ENCODE data around the gene C1orf216. TPM values are rescaled to one million over a fixed set of nuclear protein-coding genes. Genes with fewer than 3 reads are reported as not detected.

C1orf216 gene, protein sequence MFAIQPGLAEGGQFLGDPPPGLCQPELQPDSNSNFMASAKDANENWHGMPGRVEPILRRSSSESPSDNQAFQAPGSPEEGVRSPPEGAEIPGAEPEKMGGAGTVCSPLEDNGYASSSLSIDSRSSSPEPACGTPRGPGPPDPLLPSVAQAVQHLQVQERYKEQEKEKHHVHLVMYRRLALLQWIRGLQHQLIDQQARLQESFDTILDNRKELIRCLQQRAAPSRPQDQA
- 10 to 100 TPM; 18.3 to 20.9 TPM for total RNA-seq

DNA sequence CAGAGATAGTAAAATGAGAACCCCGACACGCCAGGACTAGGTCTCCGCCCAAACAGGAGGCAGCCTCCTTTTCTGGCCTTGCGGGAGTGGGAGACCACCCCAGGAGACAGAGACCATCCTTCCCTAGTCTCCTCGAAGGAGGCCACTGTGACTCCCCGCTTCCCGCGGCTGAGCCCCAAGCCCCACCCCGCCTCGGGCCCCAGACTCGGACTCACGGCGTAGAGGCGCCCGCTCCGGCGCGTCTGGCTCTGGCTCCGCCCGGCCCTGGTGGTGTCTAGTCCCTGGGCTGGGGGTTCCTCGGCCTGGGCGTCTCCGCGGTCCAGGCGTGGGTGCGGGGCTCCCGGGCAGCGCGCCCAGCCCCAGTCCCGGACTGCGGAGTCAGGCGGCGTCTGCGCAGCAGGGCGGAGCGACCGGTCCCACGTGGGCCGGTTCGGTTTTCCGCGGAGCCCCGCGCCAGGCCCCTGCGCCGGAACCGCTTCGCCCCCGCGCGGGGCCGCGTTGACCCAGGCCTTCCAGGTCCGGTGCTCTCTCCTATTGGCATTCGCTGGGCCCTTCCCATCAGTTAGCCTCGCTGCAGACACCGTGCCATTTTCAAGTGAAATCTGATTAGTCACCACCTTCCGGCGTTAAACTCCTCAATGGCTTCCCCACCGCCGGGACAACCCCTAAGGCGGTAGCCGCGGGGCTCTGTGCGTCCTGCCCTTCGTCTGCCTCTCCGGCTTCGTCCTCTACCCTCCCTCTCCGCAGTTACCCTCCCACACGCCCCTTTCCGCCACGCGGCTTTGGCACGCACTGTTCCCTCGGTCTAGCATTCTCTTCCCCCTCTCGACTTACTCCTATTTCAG is at the start of gene C1orf216:
TSS of gene C1orf216 (minus strand) at position 393 of the 845 bp plus-strand sequence. CDS start 2,563 bp downstream, outside the sequence.
- Mint-ChIP-seq H3K9me3 (ENCODE audit: low read depth) (no peaks in the 10 kb centered on the region), H3K36me3 (peaks cover 8% of the 10 kb centered on the region), H3K4me3 (peak within 1 kb of the TSS; percentile 86), H3K27ac (peak within 1 kb of the TSS; percentile 92), H3K4me1 (peaks cover 36% of the 10 kb centered on the region), H3K27me3 (no peaks in the 10 kb centered on the region)
- DNase-seq (peak; percentile 84), ATAC-seq (peak; percentile 85)
- CTCF ChIA-PET = interaction anchor here (0.7 to 9.1 kb wide), 4 partner anchors 50 to 268 kb away, joined by 4 to 144 read pairs (median 14); partner anchors contain the start of gene CLSPN

DNA sequence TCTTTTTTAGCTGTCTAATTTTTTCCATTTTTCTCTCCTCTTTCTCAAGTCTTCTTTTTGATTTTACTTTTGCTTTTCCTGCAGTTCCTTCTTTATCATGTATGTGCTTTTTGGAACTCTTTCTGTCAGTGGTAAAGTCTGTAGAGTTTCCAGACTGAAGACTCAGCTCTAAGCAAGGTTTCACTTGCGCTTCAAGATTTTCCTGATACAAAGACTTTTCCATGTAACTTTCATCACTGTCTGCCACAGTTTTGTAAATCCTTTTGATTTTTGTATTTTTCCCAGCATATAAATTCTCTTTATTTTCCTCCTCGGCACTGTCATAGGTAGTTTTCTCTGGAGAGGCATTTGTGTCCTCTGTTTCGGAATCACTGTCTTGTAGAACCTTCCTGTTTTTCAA is 45.6 kb upstream of the C1orf216 start:
- Mint-ChIP-seq H3K4me1 (peaks cover 42% of the 10 kb centered on the region), H3K4me3 (no peak overlapping the region), H3K36me3 (peaks cover 55% of the 10 kb centered on the region), H3K9me3 (ENCODE audit: low read depth) (no peaks in the 10 kb centered on the region), H3K27ac (no peak overlapping the region), H3K27me3 (no peaks in the 10 kb centered on the region)
- ATAC-seq (no peak), DNase-seq (no peak)
- CTCF ChIA-PET = no interaction called here

DNA sequence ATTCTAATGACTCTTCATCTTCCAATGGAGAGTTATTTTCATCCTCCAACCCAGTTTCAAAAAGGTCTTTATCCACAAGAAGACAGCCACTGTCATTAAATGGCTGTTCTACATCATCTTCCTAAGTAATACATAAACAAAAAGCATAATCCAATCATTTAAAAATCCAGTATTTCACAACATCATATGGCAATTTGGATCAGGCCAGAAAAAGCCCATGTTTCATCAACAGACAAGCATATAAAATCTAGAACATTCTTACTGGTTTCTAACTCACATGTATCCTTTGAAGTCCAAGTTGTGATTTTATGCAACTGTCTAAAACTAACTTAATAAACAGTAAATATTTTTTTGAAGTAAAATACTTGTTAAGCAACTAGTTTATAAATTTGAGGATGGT is 44.5 kb upstream of the C1orf216 start:
- Mint-ChIP-seq H3K36me3 (peaks cover 61% of the 10 kb centered on the region), H3K27ac (no peak overlapping the region), H3K4me3 (no peak overlapping the region), H3K4me1 (peaks cover 36% of the 10 kb centered on the region), H3K27me3 (no peaks in the 10 kb centered on the region), H3K9me3 (ENCODE audit: low read depth) (no peaks in the 10 kb centered on the region)
- no peak for ATAC-seq
- no peak for DNase-seq
- CTCF ChIA-PET = interaction anchor here (1.4 to 1.8 kb wide), 3 partner anchors 9 to 194 kb away, joined by 3 to 7 read pairs (median 5); no protein-coding TSS in a partner anchor

DNA sequence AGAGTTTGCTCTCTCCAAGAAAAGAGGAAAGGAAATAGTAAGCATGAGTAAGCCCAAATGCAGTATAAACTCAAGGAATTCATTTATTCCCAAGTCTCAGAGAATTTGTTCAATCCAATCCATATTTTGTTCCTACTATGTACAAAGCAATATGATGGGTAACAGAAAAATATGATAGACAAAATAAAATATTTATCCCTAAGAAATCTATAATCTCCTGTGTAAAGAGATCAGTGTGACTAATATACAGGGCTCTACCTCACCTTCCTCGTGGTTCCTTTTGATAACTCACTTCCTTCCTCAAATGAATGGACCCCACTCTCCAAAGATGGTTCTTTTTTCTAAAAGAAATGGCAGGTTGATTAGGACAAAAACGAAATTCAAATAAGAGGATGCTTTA is 43.5 kb upstream of the C1orf216 start:
- no peaks in the 10 kb centered on the region for H3K27me3 Mint-ChIP-seq
- ATAC-seq (no peak), DNase-seq (no peak)
- H3K27ac Mint-ChIP-seq = no peak overlapping the region
- CTCF ChIA-PET = interaction anchor here (1.6 to 1.8 kb wide), 2 partner anchors 10 to 13 kb away, joined by 5 to 7 read pairs; no protein-coding TSS in a partner anchor
- no peaks in the 10 kb centered on the region for H3K9me3 Mint-ChIP-seq (ENCODE audit: low read depth)
- H3K36me3 Mint-ChIP-seq = peaks cover 60% of the 10 kb centered on the region
- H3K4me3 Mint-ChIP-seq = no peak overlapping the region
- H3K4me1 Mint-ChIP-seq = peaks cover 33% of the 10 kb centered on the region

DNA sequence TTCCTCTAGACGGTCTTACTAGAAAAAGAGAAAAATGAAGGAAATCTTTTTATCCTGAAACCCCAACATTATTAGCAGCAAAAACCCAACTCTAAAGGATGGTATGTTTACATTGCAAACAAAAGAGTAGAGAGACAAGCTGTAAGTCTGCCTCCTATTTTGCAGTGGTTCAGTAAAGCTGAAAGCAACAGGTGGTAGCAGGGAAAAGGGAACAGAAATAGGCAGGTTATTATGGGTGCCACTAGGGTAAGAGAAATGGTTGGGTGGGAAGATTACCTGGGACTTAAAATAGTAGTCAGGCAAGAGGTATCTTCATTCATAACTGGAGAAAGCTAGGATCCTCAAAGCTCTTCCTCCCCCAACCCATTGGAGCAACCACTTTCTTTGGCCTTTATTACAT is 37.4 kb upstream of the C1orf216 start:
- Mint-ChIP-seq H3K9me3 (ENCODE audit: low read depth) (no peaks in the 10 kb centered on the region), H3K4me3 (no peak overlapping the region), H3K36me3 (peaks cover 48% of the 10 kb centered on the region), H3K27me3 (no peaks in the 10 kb centered on the region), H3K27ac (no peak overlapping the region), H3K4me1 (peaks cover 24% of the 10 kb centered on the region)
- DNase-seq (no peak), ATAC-seq (no peak)
- CTCF ChIA-PET = interaction anchor here (0.7 to 2.7 kb wide), 3 partner anchors 13 to 29 kb away, joined by 3 to 12 read pairs (median 5); partner anchors contain the start of gene CLSPN

DNA sequence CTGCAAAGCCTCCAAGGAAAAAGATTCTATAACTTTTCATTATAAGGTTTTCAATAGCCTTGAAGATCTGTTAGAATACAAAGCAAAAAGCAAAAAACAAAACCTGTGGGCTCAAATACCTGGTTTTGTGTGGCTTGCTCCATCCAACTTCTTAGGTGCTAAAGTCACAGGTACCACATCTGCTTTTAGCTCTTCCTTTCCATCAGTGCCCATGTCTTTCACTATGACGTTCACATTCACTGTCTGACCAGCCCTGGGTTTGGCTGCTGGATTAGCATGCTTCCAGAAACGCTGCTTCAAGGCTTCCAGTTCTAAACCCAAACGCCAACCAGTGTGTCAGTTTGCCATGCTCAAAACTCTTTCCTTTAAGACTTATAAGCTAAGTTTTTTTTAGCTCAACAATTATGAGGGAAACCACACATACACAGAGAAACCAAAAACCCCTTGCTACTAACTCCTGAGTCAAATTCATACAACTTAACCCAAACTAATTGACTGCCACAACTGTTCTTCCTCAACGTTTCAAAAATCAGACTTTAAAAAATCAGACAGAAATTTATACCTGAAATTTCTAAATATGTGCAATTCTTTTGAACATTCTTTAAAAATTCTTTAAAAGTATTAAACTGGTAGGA is 35.1 kb upstream of the C1orf216 start:
- Mint-ChIP-seq H3K9me3 (ENCODE audit: low read depth) (no peaks in the 10 kb centered on the region), H3K4me3 (no peak overlapping the region), H3K36me3 (peaks cover 42% of the 10 kb centered on the region), H3K4me1 (peaks cover 22% of the 10 kb centered on the region), H3K27me3 (no peaks in the 10 kb centered on the region), H3K27ac (peak overlapping the region; percentile 66)
- DNase-seq (no peak), ATAC-seq (peak; percentile 39)
- CTCF ChIA-PET = interaction anchor here (0.8 to 2.3 kb wide), 4 partner anchors 16 to 185 kb away, joined by 3 to 11 read pairs (median 6); partner anchors contain the start of gene CLSPN

DNA sequence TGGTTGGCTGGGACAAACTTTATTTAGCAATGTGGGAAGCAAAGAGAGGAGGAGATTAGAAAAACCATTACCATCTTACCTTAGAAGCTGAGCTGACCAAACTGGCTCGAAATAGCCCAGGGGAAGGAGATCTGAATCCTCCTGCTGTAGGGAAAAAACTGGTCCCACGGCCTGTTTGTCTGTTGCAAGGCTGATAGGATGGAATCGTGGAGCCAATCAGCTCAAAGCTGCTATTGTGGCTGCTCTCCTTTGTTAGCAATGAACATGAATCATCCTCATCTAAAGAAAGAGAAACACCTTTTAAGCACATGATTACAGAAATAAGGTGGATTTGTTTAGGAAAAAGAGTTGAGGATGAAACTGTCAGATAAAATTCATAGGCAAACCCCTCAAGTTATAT is 29.6 kb upstream of the C1orf216 start:
- DNase-seq (no peak), ATAC-seq (no peak)
- Mint-ChIP-seq H3K4me3 (no peak overlapping the region), H3K27ac (no peak overlapping the region), H3K27me3 (no peaks in the 10 kb centered on the region), H3K36me3 (peaks cover 56% of the 10 kb centered on the region), H3K4me1 (peaks cover 2% of the 10 kb centered on the region), H3K9me3 (ENCODE audit: low read depth) (no peaks in the 10 kb centered on the region)
- CTCF ChIA-PET = interaction anchor here (1.1 to 2.7 kb wide), 3 partner anchors 20 to 179 kb away, joined by 4 to 18 read pairs (median 4); no protein-coding TSS in a partner anchor

DNA sequence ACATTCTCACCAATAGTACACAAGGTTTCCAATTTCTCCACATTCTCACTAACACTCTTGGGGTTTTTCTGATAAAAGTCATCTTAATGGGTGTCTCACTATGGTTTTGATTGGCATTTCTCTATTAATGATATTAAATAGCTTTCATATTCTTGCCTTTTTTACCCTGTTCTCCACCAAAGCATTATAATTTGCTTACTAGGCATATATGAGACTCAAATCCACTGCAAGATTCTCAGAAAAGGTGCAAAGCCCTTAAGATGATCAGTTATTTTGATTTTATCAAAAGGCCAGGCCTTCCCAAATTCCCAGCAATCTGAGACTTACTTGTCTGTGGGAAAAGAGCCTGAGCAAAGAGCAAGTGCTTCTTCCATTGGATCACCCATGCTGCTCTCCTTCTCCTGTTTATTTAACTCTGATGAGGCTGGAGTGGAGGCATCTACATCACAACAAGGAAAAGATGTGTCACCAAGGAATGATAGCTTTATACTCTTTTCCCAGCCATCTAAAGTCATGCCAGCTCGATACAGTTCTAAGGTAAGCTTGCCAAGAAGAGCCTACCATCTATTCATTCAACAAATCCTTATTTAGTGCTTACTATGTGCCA is 26.5 kb upstream of the C1orf216 start:
- Mint-ChIP-seq H3K4me1 (no peaks in the 10 kb centered on the region), H3K27me3 (no peaks in the 10 kb centered on the region), H3K27ac (no peak overlapping the region), H3K9me3 (ENCODE audit: low read depth) (no peaks in the 10 kb centered on the region), H3K36me3 (peaks cover 57% of the 10 kb centered on the region), H3K4me3 (no peak overlapping the region)
- DNase-seq (no peak), ATAC-seq (no peak)
- CTCF ChIA-PET = interaction anchor here (1.2 to 2.1 kb wide), 3 partner anchors 25 to 180 kb away, joined by 3 to 7 read pairs (median 4); partner anchors contain the start of gene CLSPN

DNA sequence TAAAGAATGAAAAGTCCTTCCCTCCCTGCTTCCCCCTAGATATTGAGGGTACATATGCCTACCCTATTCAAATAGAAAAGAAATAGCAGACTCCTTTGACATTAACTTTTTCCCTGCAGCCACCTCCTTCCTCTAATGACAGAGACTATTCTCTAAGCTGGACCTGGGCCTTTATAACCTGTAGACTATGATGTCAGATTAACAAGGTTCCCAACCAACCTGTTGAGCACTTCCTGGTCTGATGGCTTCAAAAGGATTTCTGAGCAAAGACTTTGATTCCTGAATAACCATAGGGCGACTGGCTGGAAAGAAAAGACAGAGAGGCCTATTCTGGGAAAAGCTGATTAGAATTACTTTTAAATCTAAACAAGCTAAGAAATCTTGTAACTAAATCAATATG is 18.4 kb upstream of the C1orf216 start:
- H3K9me3 Mint-ChIP-seq (ENCODE audit: low read depth) = no peaks in the 10 kb centered on the region
- no peak for DNase-seq
- no peaks in the 10 kb centered on the region for H3K27me3 Mint-ChIP-seq
- ATAC-seq = no peak
- peaks cover 60% of the 10 kb centered on the region for H3K36me3 Mint-ChIP-seq
- peaks cover 2% of the 10 kb centered on the region for H3K4me1 Mint-ChIP-seq
- peak overlapping the region; percentile 6 for H3K27ac Mint-ChIP-seq
- H3K4me3 Mint-ChIP-seq = no peak overlapping the region
- CTCF ChIA-PET = interaction anchor here (1.9 to 3.2 kb wide), 3 partner anchors 11 to 173 kb away, joined by 8 to 30 read pairs (median 8); no protein-coding TSS in a partner anchor

DNA sequence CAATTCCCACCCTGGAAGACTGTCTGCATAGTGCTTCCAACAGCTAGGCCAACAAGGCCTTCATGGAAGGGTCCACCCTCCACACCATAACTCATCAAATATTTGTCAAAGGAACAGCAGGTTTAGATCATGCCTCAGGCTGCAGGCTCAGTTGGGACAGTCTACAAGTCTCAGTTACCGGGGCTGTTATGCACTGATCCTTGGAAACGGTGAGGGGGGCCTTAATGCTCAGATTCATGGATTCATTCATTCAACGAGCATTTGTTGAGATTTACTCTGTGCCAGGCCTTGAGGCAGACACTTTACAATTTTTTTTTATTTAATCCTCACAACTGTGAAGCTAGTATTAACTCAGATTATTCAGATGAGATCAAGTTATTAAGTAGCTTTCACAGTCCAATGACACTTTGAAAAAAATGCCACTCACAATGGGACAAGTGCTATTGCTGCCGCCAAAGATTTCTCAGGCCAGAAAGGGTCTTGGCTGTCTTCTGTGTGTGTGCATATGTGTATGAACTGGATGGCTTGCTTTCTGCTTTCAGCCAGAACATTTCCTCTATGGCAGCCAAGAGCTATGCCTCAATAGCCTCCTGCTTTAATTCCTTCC is 8.9 kb upstream of the C1orf216 start:
- H3K27me3 Mint-ChIP-seq = no peaks in the 10 kb centered on the region
- peaks cover 20% of the 10 kb centered on the region for H3K36me3 Mint-ChIP-seq
- CTCF ChIA-PET = interaction anchor here (0.6 to 7.1 kb wide), 31 partner anchors 9 to 696 kb away, joined by 3 to 55 read pairs (median 4); partner anchors contain the start of genes CLSPN and TFAP2E
- H3K4me3 Mint-ChIP-seq = no peak overlapping the region
- H3K27ac Mint-ChIP-seq = no peak overlapping the region
- DNase-seq (no peak), ATAC-seq (no peak)
- no peaks in the 10 kb centered on the region for H3K9me3 Mint-ChIP-seq (ENCODE audit: low read depth)
- no peaks in the 10 kb centered on the region for H3K4me1 Mint-ChIP-seq

DNA sequence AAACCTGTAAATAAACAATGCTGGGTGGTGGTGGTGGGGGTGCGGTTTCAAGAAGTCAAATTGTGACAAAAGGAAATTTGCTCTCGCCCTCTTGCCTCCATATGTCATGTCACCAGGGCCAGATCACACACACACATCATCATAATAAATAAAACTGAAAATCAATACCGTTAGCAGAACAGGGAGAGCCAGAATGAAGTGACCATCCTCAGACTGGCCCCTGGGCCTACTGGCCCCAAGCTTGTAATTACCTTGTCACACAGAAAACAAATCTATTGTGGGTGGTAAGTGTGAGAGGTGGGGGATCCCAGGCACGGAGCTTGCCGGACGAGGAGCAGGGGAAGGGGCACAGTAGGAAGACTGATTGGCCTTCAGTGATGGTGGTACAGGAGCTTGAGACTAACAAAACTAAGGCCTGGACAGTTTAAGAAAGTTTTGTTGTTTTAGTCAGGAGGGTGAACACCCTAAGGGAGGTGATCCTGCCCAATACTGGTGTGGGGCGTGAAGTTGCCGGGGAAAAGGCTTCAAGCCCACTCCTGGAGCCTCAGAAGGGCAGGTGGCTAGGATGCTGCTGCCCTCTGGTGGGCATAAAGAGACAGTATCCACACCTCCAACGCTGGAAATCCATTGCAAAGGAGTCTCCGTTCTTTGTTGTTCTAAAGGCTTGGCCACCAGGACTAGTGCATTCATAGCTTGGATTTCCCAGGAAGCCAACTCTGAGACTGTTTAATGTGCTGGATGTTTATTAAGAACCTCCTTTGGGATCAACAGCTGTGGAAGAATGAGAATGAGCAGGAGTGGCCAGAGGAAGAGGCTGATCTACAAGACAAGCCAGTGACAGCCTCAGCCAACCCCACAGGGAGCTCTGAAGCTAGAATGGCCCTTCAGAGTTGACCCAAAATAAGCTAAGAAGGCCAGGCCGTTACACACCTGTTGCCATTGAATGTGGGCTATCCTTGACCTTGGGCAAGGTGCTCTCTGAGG is 8.1 kb upstream of the C1orf216 start:
- H3K27ac Mint-ChIP-seq = peak overlapping the region; percentile 35
- no peak overlapping the region for H3K4me3 Mint-ChIP-seq
- DNase-seq (peak; percentile 55), ATAC-seq (peak; percentile 90)
- CTCF ChIA-PET = interaction anchor here (0.6 to 7.1 kb wide), 29 partner anchors 10 to 643 kb away, joined by 3 to 55 read pairs (median 5); partner anchors contain the start of genes CLSPN and TFAP2E
- H3K36me3 Mint-ChIP-seq = peaks cover 14% of the 10 kb centered on the region
- H3K27me3 Mint-ChIP-seq = no peaks in the 10 kb centered on the region
- no peaks in the 10 kb centered on the region for H3K9me3 Mint-ChIP-seq (ENCODE audit: low read depth)
- no peaks in the 10 kb centered on the region for H3K4me1 Mint-ChIP-seq
